Measurements from ENCODE around the gene CNGA3.

- TF ChIP-seq POLR2AphosphoS5 (IDR thresholded peaks at IDR 0.05; ENCODE audit: borderline replicate concordance, low read depth, low read length) (no peak), EZH2 (IDR thresholded peaks at IDR 0.05) (no peak), FOXP2 (optimal IDR thresholded peaks at IDR 0.05; ENCODE audit: control extremely low read depth, extremely low read length, insufficient read depth) (no peak)
These were observed 99.0 kb downstream of the CNGA3 start for GRCh38 chr2:98445177-98445682.
